ENCODE results near the gene NAAA.
"Not testable (repeated sequence)": the region's sequence is repeated elsewhere in the genome, so short reads cannot be mapped to it uniquely, and the experiment has no call there.

NAAA gene

GRCh38 chr4:75916091-75916661, 24.6 kb downstream of the NAAA start:
- DNase-seq = peak; percentile 46

DNA sequence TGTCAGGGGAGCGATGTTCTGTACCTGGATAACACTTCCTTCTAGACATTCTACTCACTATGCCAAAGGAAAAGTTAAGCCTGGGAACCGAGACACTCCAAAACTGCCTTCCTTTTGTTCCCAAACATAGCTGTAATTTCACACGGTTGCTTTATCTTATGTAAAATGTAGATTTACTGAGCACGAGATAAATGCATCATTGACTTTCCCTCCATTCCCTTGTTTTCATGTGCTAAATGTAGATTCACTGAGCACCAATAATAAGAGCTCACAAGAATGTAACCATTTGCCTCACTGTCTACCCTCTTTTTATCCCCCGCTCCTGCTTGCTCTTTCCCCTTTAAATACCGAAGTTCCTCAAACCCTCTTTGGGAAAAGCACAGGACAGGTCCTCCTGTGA, 27.8 kb downstream of the NAAA start:
- no peak for DNase-seq

GRCh38 chr4:75910831-75911230, 30.0 kb downstream of the NAAA start:
- DNase-seq = not testable (repeated sequence)

- no peak for DNase-seq
These were observed 31.4 kb downstream of the NAAA start for GRCh38 chr4:75909405-75909804.

DNA sequence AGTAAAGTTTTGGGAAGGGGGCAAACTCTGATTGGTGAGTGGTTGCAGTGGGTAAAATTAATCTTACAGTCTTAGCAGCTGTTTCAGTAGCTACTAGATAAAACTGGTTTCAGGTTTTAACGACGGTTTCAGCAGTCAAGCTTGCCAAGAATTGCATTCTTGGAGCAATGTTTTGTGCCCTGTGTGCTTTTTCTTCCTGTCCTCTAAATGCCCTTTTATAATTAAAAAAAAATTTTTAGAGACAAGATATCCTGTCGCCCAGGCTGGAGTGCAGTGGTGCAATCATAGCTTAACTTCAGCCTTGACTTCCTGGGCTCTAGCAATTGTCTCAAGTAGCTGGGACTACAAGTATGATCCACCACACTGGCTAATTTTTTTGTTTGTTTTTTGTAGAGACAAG, 32.3 kb downstream of the NAAA start:
- DNase-seq = no peak

- DNase-seq = no peak
These were observed 32.8 kb downstream of the NAAA start for GRCh38 chr4:75907966-75908365.

DNA sequence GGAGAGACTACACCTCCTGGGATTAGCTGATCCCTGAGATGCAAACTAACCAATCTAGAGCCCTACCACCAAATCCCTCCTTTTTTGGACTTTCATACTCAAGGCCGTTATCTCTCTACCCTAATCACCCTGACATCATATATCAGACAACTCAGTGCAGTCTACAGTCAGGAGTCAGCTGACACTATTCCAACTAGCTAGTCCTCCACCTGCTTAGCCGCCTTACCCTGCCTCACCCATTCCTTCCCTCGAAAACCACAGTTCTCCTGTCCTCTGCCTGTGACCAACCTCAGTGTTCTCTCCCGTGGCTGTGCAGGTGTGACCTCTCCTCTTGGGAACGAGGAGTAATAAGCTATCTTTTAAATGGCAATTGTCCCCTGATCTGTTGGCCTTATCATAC, 36.7 kb downstream of the NAAA start:
- no peak for DNase-seq

GRCh38 chr4:75902352-75902751, 38.5 kb downstream of the NAAA start, which contains the start of gene PPEF2:
Gene PPEF2, minus strand, starts transcription at chr4:75902452. Its CDS starts 6,127 bp downstream, at chr4:75896325.
- no peak for DNase-seq

DNA sequence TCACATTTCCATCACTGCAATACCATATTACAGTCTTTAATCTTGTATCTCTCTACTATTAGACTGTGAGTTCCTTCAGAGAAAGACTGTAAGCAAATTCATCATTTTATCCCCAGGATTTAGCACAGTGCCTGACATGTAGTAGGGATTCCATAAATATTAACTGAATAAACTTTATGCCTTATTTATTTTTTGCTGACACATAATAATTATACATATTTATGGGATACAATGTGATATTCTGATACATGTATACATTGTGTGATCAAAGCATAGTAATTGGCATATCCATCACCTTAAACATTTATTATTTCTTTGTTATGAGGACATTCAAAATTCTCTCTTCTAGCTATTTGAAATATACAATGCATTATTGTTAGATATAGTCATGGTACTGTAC, 42.3 kb downstream of the NAAA start:
- no peak for DNase-seq

- DNase-seq = no peak
These were observed 45.0 kb downstream of the NAAA start for GRCh38 chr4:75895744-75896314.

DNA sequence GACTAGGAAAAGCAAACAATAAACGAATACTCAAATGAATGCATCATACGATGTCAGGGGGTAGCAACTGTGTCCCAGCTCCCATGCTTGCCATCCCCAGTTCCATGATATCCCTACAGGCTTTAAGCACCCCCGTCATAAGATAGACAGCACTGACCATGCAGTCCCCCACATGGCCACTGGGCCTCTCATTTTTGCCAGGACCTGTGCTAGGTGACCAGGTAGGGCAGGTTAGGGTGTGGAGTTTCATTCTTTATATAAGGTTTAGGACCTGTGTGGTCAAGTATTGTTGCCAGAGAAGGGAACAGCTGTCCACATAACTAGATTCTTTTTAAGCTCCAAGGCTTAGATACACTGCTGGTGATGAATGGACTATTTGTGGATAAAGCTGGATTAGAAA, 48.3 kb downstream of the NAAA start:
- DNase-seq = no peak

- no peak for DNase-seq
These were observed 49.2 kb downstream of the NAAA start for GRCh38 chr4:75891611-75892010.

- no peak for DNase-seq
These were observed 51.1 kb downstream of the NAAA start for GRCh38 chr4:75889537-75890199.

GRCh38 chr4:75886104-75886503, 54.7 kb downstream of the NAAA start:
- no peak for DNase-seq

GRCh38 chr4:75881476-75881875, 59.3 kb downstream of the NAAA start:
- no peak for DNase-seq

- no peak for DNase-seq
These were observed 60.5 kb downstream of the NAAA start for GRCh38 chr4:75880278-75880677.

DNA sequence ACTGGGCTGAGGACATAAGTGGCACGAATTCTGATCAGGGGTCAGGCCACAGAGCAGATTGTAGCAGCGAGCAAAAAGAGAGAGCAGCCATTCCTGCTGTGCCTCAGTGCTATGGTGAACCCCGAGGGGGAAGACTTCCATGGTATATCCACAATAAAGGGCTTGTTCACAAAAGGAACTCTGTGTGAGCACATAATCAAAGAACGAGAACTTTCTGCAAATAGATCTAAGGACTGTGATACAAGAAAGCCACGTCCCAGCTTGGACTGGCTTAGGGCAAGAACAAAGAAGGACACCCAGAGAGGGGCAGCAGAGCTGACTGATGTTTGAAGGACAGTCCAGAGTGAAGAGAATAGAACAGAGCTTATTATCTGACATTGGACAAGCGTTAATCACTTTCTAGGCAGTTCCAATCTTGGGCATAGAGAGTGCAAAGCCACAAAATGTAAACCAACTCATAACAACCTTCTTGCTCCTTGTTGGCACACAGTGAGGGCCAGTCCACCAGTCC, 62.5 kb downstream of the NAAA start:
- no peak for DNase-seq

GRCh38 chr4:75876218-75876617, 64.6 kb downstream of the NAAA start:
- no peak for DNase-seq

GRCh38 chr4:75869100-75869499, 71.7 kb downstream of the NAAA start:
- no peak for DNase-seq

DNA sequence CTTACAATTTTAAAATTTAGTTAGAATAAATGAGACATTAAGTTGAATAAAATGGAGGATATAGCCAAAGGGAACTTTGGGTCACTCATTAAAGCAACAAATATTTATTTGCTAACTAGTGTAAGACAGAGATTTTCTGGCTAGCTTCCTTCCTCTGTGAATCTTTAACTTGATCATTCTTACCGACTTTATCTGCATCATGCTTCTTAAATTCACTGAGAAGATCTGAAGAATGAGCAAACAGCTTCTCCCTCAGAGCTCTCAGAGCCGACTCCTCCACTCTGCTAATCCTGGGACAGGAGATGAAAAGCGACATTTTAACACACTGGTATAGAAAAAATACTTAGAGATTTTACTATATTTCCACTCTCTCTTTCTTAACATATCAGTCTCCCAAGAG, 73.7 kb downstream of the NAAA start:
- no peak for DNase-seq
